Measurements from ENCODE around the gene FBXW10.
"Not testable (repeated sequence)": the region's sequence is repeated elsewhere in the genome, so short reads cannot be mapped to it uniquely, and the experiment has no call there.

FBXW10 gene

DNA sequence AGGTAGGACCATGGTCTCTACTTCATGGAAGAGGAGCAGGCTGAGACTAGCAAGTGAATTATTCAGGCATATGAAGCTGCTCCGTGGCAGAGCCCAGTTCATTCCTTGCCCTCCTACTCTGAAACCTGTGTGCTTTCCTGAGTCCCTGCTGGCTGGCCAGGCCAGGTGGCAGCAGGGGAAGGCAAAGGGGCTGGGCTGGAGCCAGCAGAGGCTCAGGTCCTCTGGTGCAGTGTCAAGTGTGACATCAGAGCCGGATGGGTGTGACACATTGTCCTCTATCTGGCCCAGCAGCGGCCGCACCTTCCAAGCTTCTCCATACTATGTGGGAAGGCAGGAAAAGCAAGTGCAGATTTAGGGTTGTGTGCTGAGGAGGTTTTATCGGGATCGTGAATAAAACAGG lies 2.6 kb upstream of the FBXW10 start:
- DNase-seq (ENCODE audit: low read depth); H3K4me3 ChIP-seq (ENCODE audit: low read length): not testable (repeated sequence)

- H3K4me3 ChIP-seq (ENCODE audit: low read length); DNase-seq (ENCODE audit: low read depth): not testable (repeated sequence)
Measured at GRCh38 chr17:18744726-18745125, 872 bp downstream of the FBXW10 start.

GRCh38 chr17:18746551-18746950 lies 2.7 kb downstream of the FBXW10 start:
- DNase-seq (ENCODE audit: low read depth); H3K4me3 ChIP-seq (ENCODE audit: low read length): not testable (repeated sequence)

GRCh38 chr17:18747501-18747900 lies 3.6 kb downstream of the FBXW10 start:
- not testable (repeated sequence) for DNase-seq (ENCODE audit: low read depth); H3K4me3 ChIP-seq (ENCODE audit: low read length)

DNA sequence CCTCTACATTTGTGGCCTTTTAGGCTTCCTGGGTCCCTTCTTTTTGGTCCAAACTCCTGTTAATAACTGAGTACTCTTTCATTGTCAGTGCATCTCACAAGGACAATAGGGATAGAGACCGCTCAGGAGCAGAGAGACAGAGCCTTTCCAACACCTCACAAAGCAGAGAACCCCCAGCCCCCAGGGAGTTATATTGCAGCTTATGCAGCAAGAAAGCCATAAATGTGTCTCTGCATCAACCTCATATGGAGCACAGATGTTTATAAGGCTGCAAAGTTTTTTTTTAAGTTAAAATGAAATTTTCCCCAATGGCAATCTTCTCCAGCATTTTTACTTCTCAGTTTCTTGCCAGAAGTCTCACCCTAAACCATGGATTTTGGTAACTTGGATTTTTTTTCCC lies 6.4 kb downstream of the FBXW10 start:
- not testable (repeated sequence) for H3K4me3 ChIP-seq (ENCODE audit: low read length); DNase-seq (ENCODE audit: low read depth)

GRCh38 chr17:18753829-18754409 lies 10.1 kb downstream of the FBXW10 start:
- H3K4me3 ChIP-seq (ENCODE audit: low read length): not testable (repeated sequence)
- peak; percentile 36 for DNase-seq (ENCODE audit: low read depth)

- H3K4me3 ChIP-seq (ENCODE audit: low read length); DNase-seq (ENCODE audit: low read depth): not testable (repeated sequence)
Measured at GRCh38 chr17:18755969-18756368, 12.1 kb downstream of the FBXW10 start.

DNA sequence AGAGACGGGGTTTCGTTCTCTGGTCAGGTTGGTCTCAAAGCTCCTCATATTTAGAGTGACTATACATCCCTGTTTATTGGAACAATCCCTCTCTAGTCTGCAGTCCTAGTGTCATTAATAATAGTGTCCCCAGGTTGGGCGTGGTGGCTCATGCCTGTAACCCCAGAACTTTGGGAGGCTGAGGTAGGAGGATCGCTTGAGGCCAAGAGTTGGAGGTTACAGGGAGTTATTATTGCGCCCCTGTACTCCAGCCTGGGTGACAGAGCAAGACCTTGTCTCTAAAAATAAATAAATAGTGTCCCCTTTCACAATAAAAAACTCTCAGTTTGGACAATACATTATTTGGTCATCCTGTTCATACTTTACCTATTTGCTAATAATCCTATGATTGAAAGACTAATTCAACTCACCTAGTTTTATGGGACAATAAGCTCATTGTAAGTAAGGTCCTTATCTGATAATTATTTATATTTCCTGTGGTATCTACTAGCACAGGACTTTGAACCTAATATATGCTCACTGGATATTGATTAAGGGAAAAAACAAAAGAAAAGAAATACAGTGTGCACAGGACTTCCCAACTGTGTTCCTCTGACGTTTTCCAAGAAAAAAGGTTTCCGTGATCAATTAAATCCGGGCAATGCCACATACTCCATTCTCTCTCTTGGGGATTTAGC lies 13.7 kb downstream of the FBXW10 start:
- DNase-seq (ENCODE audit: low read depth): not testable (repeated sequence)

DNA sequence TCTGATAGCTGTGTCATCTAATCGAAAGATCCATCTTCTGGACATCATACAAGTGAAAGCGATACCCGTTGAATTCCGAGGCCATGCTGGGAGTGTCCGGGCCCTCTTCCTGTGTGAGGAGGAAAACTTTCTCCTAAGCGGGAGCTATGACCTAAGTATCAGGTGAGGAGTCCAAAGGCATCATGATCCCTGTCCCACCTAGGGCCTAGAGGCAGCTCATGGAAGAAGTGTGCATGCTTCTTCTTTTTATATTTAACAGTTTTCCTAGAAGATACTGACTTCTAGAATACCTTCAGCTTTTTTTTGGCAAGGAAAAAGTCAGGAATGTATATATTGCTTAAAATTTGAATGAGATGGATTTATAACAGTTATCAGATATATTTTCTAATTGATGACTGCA lies 14.5 kb downstream of the FBXW10 start:
- DNase-seq (ENCODE audit: low read depth); H3K4me3 ChIP-seq (ENCODE audit: low read length): not testable (repeated sequence)

More for the DNA sequence above, 13.7 kb downstream of the FBXW10 start:
- H3K4me3 ChIP-seq (ENCODE audit: low read length): not testable (repeated sequence)

GRCh38 chr17:18760221-18760620 lies 16.4 kb downstream of the FBXW10 start:
- not testable (repeated sequence) for DNase-seq (ENCODE audit: low read depth); H3K4me3 ChIP-seq (ENCODE audit: low read length)

DNA sequence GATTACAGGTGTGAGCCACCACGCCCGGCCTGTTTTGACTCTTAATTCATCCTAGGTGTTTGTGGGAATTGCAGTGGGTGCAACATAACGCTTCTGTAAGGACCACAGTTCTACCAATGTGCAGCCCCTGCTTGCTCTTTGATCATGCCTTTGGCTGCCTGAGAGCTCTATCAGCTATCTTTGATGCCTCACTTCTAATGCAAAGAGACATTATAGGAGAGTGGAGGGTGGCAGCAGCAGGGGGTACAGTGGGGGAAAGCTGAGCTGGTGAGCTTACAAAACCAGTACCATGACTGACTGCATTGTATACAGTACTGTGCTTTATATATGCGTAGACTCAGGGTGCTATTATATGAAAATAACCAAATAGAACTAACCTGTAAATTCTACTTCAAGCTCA lies 26.7 kb downstream of the FBXW10 start:
- not testable (repeated sequence) for DNase-seq (ENCODE audit: low read depth); H3K4me3 ChIP-seq (ENCODE audit: low read length)

- H3K4me3 ChIP-seq (ENCODE audit: low read length); DNase-seq (ENCODE audit: low read depth): not testable (repeated sequence)
Measured at GRCh38 chr17:18771066-18771465, 27.2 kb downstream of the FBXW10 start.

DNA sequence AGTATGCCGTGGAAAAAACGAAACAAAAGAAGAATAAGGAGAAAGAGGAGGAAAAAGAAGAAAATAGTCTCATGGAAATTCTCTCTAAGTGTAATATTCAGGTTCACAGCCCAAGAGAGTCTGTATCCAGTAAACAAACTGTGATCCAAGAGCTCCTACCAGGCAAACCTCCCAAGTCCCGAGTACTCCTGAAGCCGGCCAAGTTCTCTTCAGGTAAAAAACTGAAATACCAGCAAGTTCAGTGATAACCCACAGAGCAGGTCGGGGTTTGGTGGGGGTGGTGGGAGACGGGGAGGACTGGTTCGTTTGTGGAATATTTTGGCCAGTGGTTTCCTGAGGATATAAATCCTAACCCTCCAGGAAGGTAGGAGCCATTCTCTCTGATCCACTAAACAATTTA lies 28.6 kb downstream of the FBXW10 start:
- no peak for TF ChIP-seq CTCF (IDR thresholded peaks at IDR 0.05; ENCODE audit: insufficient read depth, low read depth, low read length, missing control alignments)
- H3K4me3 ChIP-seq (ENCODE audit: low read length): no peak overlapping the region
- no peak for DNase-seq (ENCODE audit: low read depth)

GRCh38 chr17:18780991-18781718 lies 37.3 kb downstream of the FBXW10 start, which contains the start of gene TVP23B:
Gene TVP23B, plus strand, starts transcription at chr17:18781183. Its CDS starts 111 bp downstream, at chr17:18781294.
- H3K4me3 ChIP-seq (ENCODE audit: low read length): peak within 1 kb of the TSS; percentile 55

GRCh38 chr17:18781805-18782204 lies 38.0 kb downstream of the FBXW10 start:
- DNase-seq (ENCODE audit: low read depth): not testable (repeated sequence)
- H3K4me3 ChIP-seq (ENCODE audit: low read length): peak overlapping the region; percentile 21

More at GRCh38 chr17:18780991-18781718, 37.3 kb downstream of the FBXW10 start, which contains the start of gene TVP23B:
- DNase-seq (ENCODE audit: low read depth): peak; percentile 87

DNA sequence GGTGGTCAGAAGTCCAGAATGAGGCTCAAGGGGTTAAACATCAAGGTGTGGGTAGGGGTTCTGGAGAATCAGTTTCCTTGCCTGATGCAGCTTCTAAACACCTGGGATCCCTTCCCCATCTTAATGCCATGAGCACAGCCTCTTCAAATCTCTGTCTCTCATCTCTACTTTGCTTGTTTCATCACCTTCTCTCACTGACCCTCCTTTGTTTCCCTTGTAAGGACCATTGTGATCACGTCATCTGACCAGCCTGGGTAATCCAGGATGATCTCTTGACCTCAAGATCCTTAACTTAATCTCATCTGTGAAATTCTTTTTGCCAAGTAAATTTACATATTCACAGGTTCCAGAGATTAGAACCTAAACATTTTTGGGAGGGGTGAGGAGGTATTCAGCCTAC lies 42.1 kb downstream of the FBXW10 start:
- not testable (repeated sequence) for DNase-seq (ENCODE audit: low read depth)

DNA sequence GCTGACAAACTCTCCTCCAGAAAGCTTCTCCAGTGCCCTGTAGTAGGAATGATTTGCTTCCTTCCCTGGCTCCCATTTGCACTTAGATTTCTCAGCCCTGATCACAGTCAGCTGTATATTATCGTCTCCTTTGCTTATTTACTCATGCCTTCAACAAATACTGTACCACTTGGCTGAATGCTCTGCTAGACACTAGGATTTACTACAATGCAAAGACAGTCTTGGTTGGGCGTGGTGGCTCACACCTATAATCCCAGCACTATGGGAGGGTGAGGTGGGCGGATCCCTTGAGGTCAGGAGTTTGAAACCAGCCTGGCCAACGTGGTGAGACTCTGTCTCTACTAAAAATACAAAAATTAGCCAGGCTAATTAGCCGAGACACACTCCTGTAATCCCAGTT lies 43.0 kb downstream of the FBXW10 start:
- DNase-seq (ENCODE audit: low read depth): not testable (repeated sequence)

More for the DNA sequence above, 42.1 kb downstream of the FBXW10 start:
- H3K4me3 ChIP-seq (ENCODE audit: low read length): not testable (repeated sequence)

More for the DNA sequence above, 43.0 kb downstream of the FBXW10 start:
- not testable (repeated sequence) for H3K4me3 ChIP-seq (ENCODE audit: low read length)

Measured in epithelial cell of esophagus (primary cell).